HEK293 (cell line): ENCODE measurements around the gene DDX23.

Source experiments
- CTCF ChIA-PET: fragments of 350-600 bp; formaldehyde crosslinking; extraction: SDS; loops from one replicate; lab custom pipeline; 2021; ENCODE audit warnings: antibody characterized with exemption; lab: Yijun Ruan, JAX
- POLR2A ChIA-PET: fragments of 300-600 bp; formaldehyde crosslinking; extraction: SDS; loops from one replicate; lab custom pipeline; 2020; ENCODE audit warnings: antibody characterized with exemption, inconsistent platforms; lab: Yijun Ruan, JAX
- H3K27ac ChIP-seq: fragments of 200-500 bp; sonication (Bioruptor generic); 2 replicates; pipeline ENCODE4 v1.5.1; 2014; ENCODE audit warnings: low read depth, low read length, control low read depth, inconsistent platforms; ENCODE audit errors: extremely low read depth
- H3K36me3 ChIP-seq, 2 experiments: fragments of 200-500 bp in 1 of 2; sonication (Bioruptor generic) in 1 of 2; 1 replicate in 1 of 2; 2 replicates in 1 of 2; pipeline ENCODE4 v1.5.1; 2014 to 2017; ENCODE audit warnings: inconsistent platforms in 2 of 2, low read length in 2 of 2; ENCODE audit not compliant: control insufficient read depth in 2 of 2, insufficient read depth in 1 of 2
- H3K4me1 ChIP-seq: fragments of 200-500 bp; sonication (Bioruptor generic); 2 replicates; pipeline ENCODE4 v1.5.1; 2014; ENCODE audit warnings: mild to moderate bottlenecking, low read length, inconsistent platforms; ENCODE audit not compliant: control insufficient read depth, insufficient read depth
- H3K4me3 ChIP-seq: 2 replicates; pipeline ENCODE4 v1.5.1; 2011; ENCODE audit warnings: low read depth, mild to moderate bottlenecking, control low read depth, low read length, moderate library complexity
- H3K9me3 ChIP-seq: fragments of 200-500 bp; sonication (Bioruptor generic); 2 replicates; pipeline ENCODE4 v1.5.1; 2014; ENCODE audit warnings: low read depth, low read length, inconsistent platforms; ENCODE audit not compliant: control insufficient read depth, insufficient read depth
- KLF7 ChIP-seq: fragments of 450-650 bp; formaldehyde crosslinking; IDR thresholded peaks from 2 replicates; pipeline ENCODE4 v1.5.1; 2016; ENCODE audit warnings: missing biosample characterization, missing genetic modification characterization, borderline replicate concordance
- ZEB2 ChIP-seq: fragments of 450-650 bp; formaldehyde crosslinking; IDR thresholded peaks from 2 replicates; pipeline ENCODE4 v1.5.1; 2016; ENCODE audit warnings: missing biosample characterization, missing genetic modification characterization
- ZFP37 ChIP-seq: fragments of 450-650 bp; formaldehyde crosslinking; IDR thresholded peaks from 2 replicates; pipeline ENCODE4 v1.5.1; 2016; ENCODE audit warnings: missing biosample characterization, missing genetic modification characterization
- ZNF112 ChIP-seq: fragments of 450-650 bp; formaldehyde crosslinking; IDR thresholded peaks from 2 replicates; pipeline ENCODE4 v1.5.0; 2017; ENCODE audit warnings: missing biosample characterization, missing genetic modification characterization
- ZNF133 ChIP-seq: fragments of 450-650 bp; formaldehyde crosslinking; IDR thresholded peaks from 2 replicates; pipeline ENCODE4 v1.5.1; 2016; ENCODE audit warnings: missing biosample characterization, missing genetic modification characterization
- ZNF184 ChIP-seq: fragments of 450-650 bp; IDR thresholded peaks from 2 replicates; pipeline ENCODE4 v1.5.1; 2018; ENCODE audit warnings: missing biosample characterization, mild to moderate bottlenecking, missing genetic modification characterization
- ZNF202 ChIP-seq: fragments of 450-650 bp; formaldehyde crosslinking; IDR thresholded peaks from 2 replicates; pipeline ENCODE4 v1.5.1; 2016; ENCODE audit warnings: missing biosample characterization, missing genetic modification characterization, borderline replicate concordance
- ZNF214 ChIP-seq: fragments of 450-650 bp; formaldehyde crosslinking; IDR thresholded peaks from 2 replicates; pipeline ENCODE4 v1.5.1; 2017; ENCODE audit warnings: missing biosample characterization, mild to moderate bottlenecking, missing genetic modification characterization, borderline replicate concordance
- ZNF292 ChIP-seq: fragments of 450-650 bp; formaldehyde crosslinking; IDR thresholded peaks from 2 replicates; pipeline ENCODE4 v1.5.1; 2016; ENCODE audit warnings: low read depth, missing biosample characterization, missing genetic modification characterization, borderline replicate concordance
- ZNF324 ChIP-seq: fragments of 450-650 bp; formaldehyde crosslinking; IDR thresholded peaks from 2 replicates; pipeline ENCODE4 v1.5.1; 2016; ENCODE audit warnings: missing biosample characterization, missing genetic modification characterization
- ZNF394 ChIP-seq: fragments of 450-650 bp; formaldehyde crosslinking; IDR thresholded peaks from 2 replicates; pipeline ENCODE4 v1.5.1; 2016; ENCODE audit warnings: missing biosample characterization, missing genetic modification characterization, mild to moderate bottlenecking, moderate library complexity, borderline replicate concordance
- ZNF501 ChIP-seq: fragments of 450-650 bp; formaldehyde crosslinking; IDR thresholded peaks from 2 replicates; pipeline ENCODE4 v1.5.1; 2016; ENCODE audit warnings: missing biosample characterization, missing genetic modification characterization
- ZNF529 ChIP-seq: fragments of 450-650 bp; formaldehyde crosslinking; IDR thresholded peaks from 2 replicates; pipeline ENCODE4 v1.5.1; 2017; ENCODE audit warnings: missing genetic modification characterization, missing biosample characterization; ENCODE audit not compliant: insufficient replicate concordance
- ZNF600 ChIP-seq: fragments of 450-650 bp; formaldehyde crosslinking; IDR thresholded peaks from 2 replicates; pipeline ENCODE4 v1.5.1; 2016; ENCODE audit warnings: missing biosample characterization, missing genetic modification characterization
- ZNF610 ChIP-seq: fragments of 450-650 bp; formaldehyde crosslinking; IDR thresholded peaks from 2 replicates; pipeline ENCODE4 v1.5.1; 2016; ENCODE audit warnings: missing biosample characterization, missing genetic modification characterization, borderline replicate concordance
- ZNF660 ChIP-seq: fragments of 450-650 bp; IDR thresholded peaks from 2 replicates; pipeline ENCODE4 v1.5.1; 2018; ENCODE audit warnings: missing biosample characterization, mild to moderate bottlenecking, missing genetic modification characterization
- TF ChIP-seq, protein P1 (sequence below): fragments of 450-650 bp; IDR thresholded peaks from 2 replicates; pipeline ENCODE4 v1.5.1; 2018; ENCODE audit warnings: missing biosample characterization, missing genetic modification characterization
- TF ChIP-seq, protein P2 (sequence below): fragments of 450-650 bp; formaldehyde crosslinking; IDR thresholded peaks from 2 replicates; pipeline ENCODE4 v1.5.1; 2016; ENCODE audit warnings: missing biosample characterization, missing genetic modification characterization
- TF ChIP-seq, protein P3 (sequence below): fragments of 450-650 bp; formaldehyde crosslinking; IDR thresholded peaks from 2 replicates; pipeline ENCODE4 v1.5.1; 2016; ENCODE audit warnings: missing biosample characterization, missing genetic modification characterization
- TF ChIP-seq, protein P4 (sequence below): fragments of 450-650 bp; formaldehyde crosslinking; IDR thresholded peaks from 2 replicates; pipeline ENCODE4 v1.5.1; 2016; ENCODE audit warnings: missing biosample characterization, missing genetic modification characterization

The DDX23 gene

DNA sequence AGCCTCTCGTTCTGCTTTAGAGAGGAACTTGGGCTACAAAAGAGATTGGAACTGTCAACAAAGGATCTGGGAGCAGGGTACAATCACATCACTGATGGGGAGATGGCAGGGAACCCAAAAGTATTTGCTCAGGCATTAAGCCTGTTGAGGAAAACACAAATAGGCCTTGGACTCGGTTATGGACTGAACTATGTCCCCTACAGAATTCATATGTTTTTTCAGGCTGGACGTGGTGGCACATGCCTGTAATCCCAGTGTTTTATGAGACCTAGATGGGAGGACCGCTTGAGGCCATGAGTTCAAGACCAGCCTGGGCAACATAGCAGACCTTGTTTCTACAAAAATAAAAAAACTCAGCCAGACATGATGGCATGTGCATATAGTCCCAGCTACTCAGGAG is 13.9 kb downstream of the DDX23 start:
- ChIA-PET CTCF (interaction anchor here (0.6 to 1.1 kb wide), 2 partner anchors 23 to 53 kb away, joined by 3 to 4 read pairs; no protein-coding TSS in a partner anchor), POLR2A (interaction anchor here (1.2 kb wide), 1 partner anchor 12 kb away, joined by 4 read pairs; no protein-coding TSS in a partner anchor)
- no peak for TF ChIP-seq ZNF660
- TF ChIP-seq, protein P1, sequence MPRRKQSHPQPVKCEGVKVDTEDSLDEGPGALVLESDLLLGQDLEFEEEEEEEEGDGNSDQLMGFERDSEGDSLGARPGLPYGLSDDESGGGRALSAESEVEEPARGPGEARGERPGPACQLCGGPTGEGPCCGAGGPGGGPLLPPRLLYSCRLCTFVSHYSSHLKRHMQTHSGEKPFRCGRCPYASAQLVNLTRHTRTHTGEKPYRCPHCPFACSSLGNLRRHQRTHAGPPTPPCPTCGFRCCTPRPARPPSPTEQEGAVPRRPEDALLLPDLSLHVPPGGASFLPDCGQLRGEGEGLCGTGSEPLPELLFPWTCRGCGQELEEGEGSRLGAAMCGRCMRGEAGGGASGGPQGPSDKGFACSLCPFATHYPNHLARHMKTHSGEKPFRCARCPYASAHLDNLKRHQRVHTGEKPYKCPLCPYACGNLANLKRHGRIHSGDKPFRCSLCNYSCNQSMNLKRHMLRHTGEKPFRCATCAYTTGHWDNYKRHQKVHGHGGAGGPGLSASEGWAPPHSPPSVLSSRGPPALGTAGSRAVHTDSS (tag by site-specific recombination): no peak
- TF ChIP-seq ZNF501 (tag by site-specific recombination): no peak
- TF ChIP-seq ZNF133: no peak
- TF ChIP-seq ZFP37 (tag by site-specific recombination): no peak
- no peak for TF ChIP-seq ZNF529
- no peak for TF ChIP-seq ZNF394 (tag by site-specific recombination)
- TF ChIP-seq ZNF214 (tag by site-specific recombination): no peak
- TF ChIP-seq ZNF610: no peak
- no peak for TF ChIP-seq ZNF324 (tag by site-specific recombination)
- no peak for TF ChIP-seq ZNF112 (tag by site-specific recombination)
- no peak for TF ChIP-seq ZNF600 (tag by site-specific recombination)
- TF ChIP-seq, protein P2, sequence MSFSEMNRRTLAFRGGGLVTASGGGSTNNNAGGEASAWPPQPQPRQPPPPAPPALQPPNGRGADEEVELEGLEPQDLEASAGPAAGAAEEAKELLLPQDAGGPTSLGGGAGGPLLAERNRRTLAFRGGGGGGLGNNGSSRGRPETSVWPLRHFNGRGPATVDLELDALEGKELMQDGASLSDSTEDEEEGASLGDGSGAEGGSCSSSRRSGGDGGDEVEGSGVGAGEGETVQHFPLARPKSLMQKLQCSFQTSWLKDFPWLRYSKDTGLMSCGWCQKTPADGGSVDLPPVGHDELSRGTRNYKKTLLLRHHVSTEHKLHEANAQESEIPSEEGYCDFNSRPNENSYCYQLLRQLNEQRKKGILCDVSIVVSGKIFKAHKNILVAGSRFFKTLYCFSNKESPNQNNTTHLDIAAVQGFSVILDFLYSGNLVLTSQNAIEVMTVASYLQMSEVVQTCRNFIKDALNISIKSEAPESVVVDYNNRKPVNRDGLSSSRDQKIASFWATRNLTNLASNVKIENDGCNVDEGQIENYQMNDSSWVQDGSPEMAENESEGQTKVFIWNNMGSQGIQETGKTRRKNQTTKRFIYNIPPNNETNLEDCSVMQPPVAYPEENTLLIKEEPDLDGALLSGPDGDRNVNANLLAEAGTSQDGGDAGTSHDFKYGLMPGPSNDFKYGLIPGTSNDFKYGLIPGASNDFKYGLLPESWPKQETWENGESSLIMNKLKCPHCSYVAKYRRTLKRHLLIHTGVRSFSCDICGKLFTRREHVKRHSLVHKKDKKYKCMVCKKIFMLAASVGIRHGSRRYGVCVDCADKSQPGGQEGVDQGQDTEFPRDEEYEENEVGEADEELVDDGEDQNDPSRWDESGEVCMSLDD: no peak
- no peak for TF ChIP-seq ZNF292 (tag by site-specific recombination)
- no peak for TF ChIP-seq ZEB2
- TF ChIP-seq, protein P3, sequence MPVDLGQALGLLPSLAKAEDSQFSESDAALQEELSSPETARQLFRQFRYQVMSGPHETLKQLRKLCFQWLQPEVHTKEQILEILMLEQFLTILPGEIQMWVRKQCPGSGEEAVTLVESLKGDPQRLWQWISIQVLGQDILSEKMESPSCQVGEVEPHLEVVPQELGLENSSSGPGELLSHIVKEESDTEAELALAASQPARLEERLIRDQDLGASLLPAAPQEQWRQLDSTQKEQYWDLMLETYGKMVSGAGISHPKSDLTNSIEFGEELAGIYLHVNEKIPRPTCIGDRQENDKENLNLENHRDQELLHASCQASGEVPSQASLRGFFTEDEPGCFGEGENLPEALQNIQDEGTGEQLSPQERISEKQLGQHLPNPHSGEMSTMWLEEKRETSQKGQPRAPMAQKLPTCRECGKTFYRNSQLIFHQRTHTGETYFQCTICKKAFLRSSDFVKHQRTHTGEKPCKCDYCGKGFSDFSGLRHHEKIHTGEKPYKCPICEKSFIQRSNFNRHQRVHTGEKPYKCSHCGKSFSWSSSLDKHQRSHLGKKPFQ (tag by site-specific recombination): no peak
- no peak for TF ChIP-seq ZNF184 (tag by site-specific recombination)
- TF ChIP-seq, protein P4, sequence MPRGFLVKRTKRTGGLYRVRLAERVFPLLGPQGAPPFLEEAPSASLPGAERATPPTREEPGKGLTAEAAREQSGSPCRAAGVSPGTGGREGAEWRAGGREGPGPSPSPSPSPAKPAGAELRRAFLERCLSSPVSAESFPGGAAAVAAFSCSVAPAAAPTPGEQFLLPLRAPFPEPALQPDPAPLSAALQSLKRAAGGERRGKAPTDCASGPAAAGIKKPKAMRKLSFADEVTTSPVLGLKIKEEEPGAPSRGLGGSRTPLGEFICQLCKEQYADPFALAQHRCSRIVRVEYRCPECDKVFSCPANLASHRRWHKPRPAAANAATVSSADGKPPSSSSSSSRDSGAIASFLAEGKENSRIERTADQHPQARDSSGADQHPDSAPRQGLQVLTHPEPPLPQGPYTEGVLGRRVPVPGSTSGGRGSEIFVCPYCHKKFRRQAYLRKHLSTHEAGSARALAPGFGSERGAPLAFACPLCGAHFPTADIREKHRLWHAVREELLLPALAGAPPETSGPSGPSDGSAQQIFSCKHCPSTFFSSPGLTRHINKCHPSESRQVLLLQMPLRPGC (tag by site-specific recombination): no peak
- TF ChIP-seq KLF7 (tag by site-specific recombination): no peak
- no peak for TF ChIP-seq ZNF202 (tag by site-specific recombination)
- H3K4me1 ChIP-seq: no peaks in the 10 kb centered on the region
- H3K27ac ChIP-seq: no peak overlapping the region
- H3K9me3 ChIP-seq: no peaks in the 10 kb centered on the region
- H3K36me3 ChIP-seq: peaks cover 61 to 73% of the 10 kb centered on the region in 2 experiments
- H3K4me3 ChIP-seq: no peak overlapping the region
